K562 (cell line): ENCODE measurements around the gene CCDC78. TPM values are rescaled to one million over a fixed set of nuclear protein-coding genes. Genes with fewer than 3 reads are reported as not detected.
A peak's percentile ranks its signal among the peaks of the same experiment; 100 is the strongest.

Source experiments
- ATAC-seq: fragments of 200-7000 bp; cut with Tn5 transposase; 3 replicates; pipeline ENCODE4 v1.9.1; 2020; ENCODE audit warnings: moderate library complexity
- BruUV-seq: library from RNA; stranded (reverse); fragments of 400-500 nt; replicated peaks from 2 replicates; lab custom pipeline; 2021; lab: Mats Ljungman, UMichigan
- CTCF ChIA-PET: fragments of 300-600 bp; formaldehyde crosslinking; extraction: SDS; loops from one replicate; lab custom pipeline; 2021; ENCODE audit warnings: low intra/inter-chr PET ratio; lab: Yijun Ruan, JAX
- POLR2A ChIA-PET: fragments of 300-600, 350-650 bp; sonication (Branson Sonifier 250); formaldehyde crosslinking; extraction: SDS; loops from one replicate; lab custom pipeline; 2021; ENCODE audit warnings: antibody characterized with exemption, inconsistent platforms; lab: Yijun Ruan, JAX
- DNase-seq, 4 experiments: peaks; one replicate each; pipeline versions ENCODE4 v3.0.0 to v3.0.0-alpha.2; 2011 to 2018; ENCODE audit warnings: low spot score in 3 of 4, mixed read lengths in 3 of 4; ENCODE audit errors: extremely low read depth in 1 of 4
- FAIRE-seq: peaks from 2 replicates; lab custom pipeline; 2011; peaks lifted over from hg19 to GRCh38; lab: Jason Lieb, UNC
- H2AFZ ChIP-seq: 2 replicates; pipeline ENCODE4 v1.6.0; 2011; ENCODE audit warnings: low read depth, low read length, control low read depth, inconsistent platforms
- H3K27ac ChIP-seq: fragments of 200-600 bp; 3 replicates; pipeline ENCODE4 v1.8.0; 2011; ENCODE audit warnings: low read depth, mild to moderate bottlenecking, control low read depth, inconsistent platforms, low read length, moderate library complexity, mixed read lengths; ENCODE audit errors: extremely low read depth
- H3K27me3 ChIP-seq, 2 experiments: fragments of 300-600 bp in 1 of 2; 2 replicates in 1 of 2; 3 replicates in 1 of 2; pipeline versions ENCODE4 v1.6.0 to v1.8.0; 2011; ENCODE audit warnings: inconsistent platforms in 2 of 2, low read length in 2 of 2, mild to moderate bottlenecking in 1 of 2, mixed read lengths in 1 of 2, moderate library complexity in 1 of 2; ENCODE audit not compliant: control insufficient read depth in 2 of 2, insufficient read depth in 2 of 2
- H3K36me3 ChIP-seq: fragments of 300-600 bp; 3 replicates; pipeline ENCODE4 v1.8.0; 2011; ENCODE audit warnings: mild to moderate bottlenecking, low read length, inconsistent platforms; ENCODE audit not compliant: control insufficient read depth, insufficient read depth
- H3K4me1 ChIP-seq, 2 experiments: fragments of 200-600 bp in 1 of 2; replicated peaks in 1 of 2; 2 replicates in 1 of 2; 3 replicates in 1 of 2; pipeline versions ENCODE4 v1.5.1 to v1.8.0; 2011; ENCODE audit warnings: inconsistent platforms in 2 of 2, low read length in 2 of 2, mild to moderate bottlenecking in 1 of 2, mixed read lengths in 1 of 2, moderate library complexity in 1 of 2; ENCODE audit not compliant: control insufficient read depth in 2 of 2, insufficient read depth in 2 of 2
- H3K4me2 ChIP-seq: 2 replicates; pipeline ENCODE4 v1.6.1; 2011; ENCODE audit warnings: low read length, control low read depth, inconsistent platforms, mixed read lengths; ENCODE audit not compliant: insufficient read depth
- H3K4me3 ChIP-seq: fragments of 200-600 bp; sonication (generic), shearing (Covaris generic); 2 replicates; pipeline ENCODE4 v1.5.1; 2016; ENCODE audit warnings: control low read depth, inconsistent platforms
- H3K79me2 ChIP-seq: fragments of 200-600 bp; 3 replicates; pipeline ENCODE4 v1.8.0; 2011; ENCODE audit warnings: low read length, inconsistent platforms; ENCODE audit not compliant: control insufficient read depth, insufficient read depth
- H3K9ac ChIP-seq, 2 experiments: 2 replicates each; pipeline versions ENCODE4 v1.6.0 to v1.6.1; 2011; ENCODE audit warnings: low read depth in 2 of 2, low read length in 2 of 2, control low read depth in 1 of 2, inconsistent platforms in 1 of 2, mild to moderate bottlenecking in 1 of 2, mixed read lengths in 1 of 2; ENCODE audit not compliant: insufficient read depth in 1 of 2
- H3K9me1 ChIP-seq: one replicate; pipeline ENCODE4 v1.6.0; 2011; ENCODE audit warnings: inconsistent platforms, mild to moderate bottlenecking, low read length, moderate library complexity; ENCODE audit not compliant: control insufficient read depth, insufficient read depth
- H3K9me3 ChIP-seq: replicated peaks from 2 replicates; pipeline ENCODE4 v1.5.1; 2011; ENCODE audit warnings: low read depth, low read length, inconsistent platforms; ENCODE audit not compliant: control insufficient read depth, insufficient read depth
- H4K20me1 ChIP-seq: replicated peaks from 2 replicates; pipeline ENCODE4 v1.6.1; 2011; ENCODE audit warnings: low read length, inconsistent platforms, mixed read lengths; ENCODE audit not compliant: control insufficient read depth, insufficient read depth
- FOXK1 ChIP-seq: sonication (generic); formaldehyde crosslinking; IDR thresholded peaks from 2 replicates; pipeline ENCODE4 v1.8.0; 2022; ENCODE audit warnings: missing genetic modification reagents, mild to moderate bottlenecking, borderline replicate concordance
- HMGN3 ChIP-seq: IDR thresholded peaks from 2 replicates; pipeline ENCODE4 v1.6.1; 2011; ENCODE audit warnings: borderline replicate concordance, low read depth, mild to moderate bottlenecking, mixed read lengths, low read length; ENCODE audit not compliant: insufficient read length; ENCODE audit errors: extremely low read depth
- KAT7 ChIP-seq: sonication (generic); formaldehyde crosslinking; IDR thresholded peaks from 2 replicates; pipeline ENCODE4 v1.8.0; 2022; ENCODE audit warnings: missing genetic modification reagents, mild to moderate bottlenecking, borderline replicate concordance
- MYNN ChIP-seq, 2 experiments: sonication (generic); formaldehyde crosslinking in 1 of 2; IDR thresholded peaks; 2 replicates each; pipeline versions ENCODE4 v1.5.0 to v1.6.1; 2016 to 2020; ENCODE audit warnings: antibody characterized with exemption in 1 of 2, missing genetic modification reagents in 1 of 2
- NBN ChIP-seq: fragments of 450-650 bp; IDR thresholded peaks from 2 replicates; pipeline ENCODE4 v1.6.1; 2016; ENCODE audit warnings: low read depth, mild to moderate bottlenecking
- PML ChIP-seq: IDR thresholded peaks from 2 replicates; pipeline ENCODE4 v1.6.1; 2012; ENCODE audit warnings: low read length, inconsistent platforms
- POLR2B ChIP-seq: fragments of 450-650 bp; IDR thresholded peaks from 2 replicates; pipeline ENCODE4 v1.6.1; 2018; ENCODE audit warnings: low read depth; ENCODE audit not compliant: partially characterized antibody
- PRPF4 ChIP-seq: fragments of 200-400 bp; formaldehyde crosslinking; IDR thresholded peaks from one replicate; pipeline ENCODE4 v1.6.1; 2017; ENCODE audit warnings: low read length, low read depth, mild to moderate bottlenecking; ENCODE audit not compliant: insufficient read depth, poor library complexity, severe bottlenecking
- PTBP1 ChIP-seq: fragments of 200-400 bp; formaldehyde crosslinking; IDR thresholded peaks from 2 replicates; pipeline ENCODE4 v1.6.1; 2017; ENCODE audit warnings: low read depth, low read length
- RBM22 ChIP-seq: fragments of 200-400 bp; formaldehyde crosslinking; IDR thresholded peaks from 2 replicates; pipeline ENCODE4 v1.6.1; 2018; ENCODE audit warnings: low read length, low read depth; ENCODE audit not compliant: poor library complexity, severe bottlenecking
- RBM34 ChIP-seq: fragments of 200-400 bp; formaldehyde crosslinking; IDR thresholded peaks from 2 replicates; pipeline ENCODE4 v1.6.1; 2018; ENCODE audit warnings: low read length, borderline replicate concordance; ENCODE audit not compliant: insufficient read depth
- SMARCE1 ChIP-seq: fragments of 450-650 bp; IDR thresholded peaks from 2 replicates; pipeline ENCODE4 v1.7.1; 2016; ENCODE audit warnings: mild to moderate bottlenecking
- SP2 ChIP-seq: IDR thresholded peaks from 2 replicates; pipeline ENCODE4 v1.6.1; 2011; ENCODE audit warnings: mild to moderate bottlenecking, low read depth, low read length, moderate library complexity; ENCODE audit not compliant: poor library complexity, severe bottlenecking; ENCODE audit errors: extremely low read depth
- ZNF184 ChIP-seq: sonication (generic); formaldehyde crosslinking; IDR thresholded peaks from 2 replicates; pipeline ENCODE4 v1.5.0; 2020; ENCODE audit warnings: missing genetic modification reagents
- WGBS: fragments of 100-300 bp; shearing (Covaris generic); methylation state at CpG from one replicate; pipeline ENCODE4 v1.1.6; 2016; ENCODE audit warnings: low coverage, mixed read lengths; ENCODE audit not compliant: insufficient coverage; ENCODE audit errors: missing lambda C conversion rate; 5-methylcytosine and 5-hydroxymethylcytosine counted together
- in situ Hi-C: fragments of 300-500 bp; cut with MboI; formaldehyde crosslinking; loops from 4 replicates; pipeline ENCODE4 v1.15.0; 2018; ENCODE audit warnings: inconsistent platforms, mixed read lengths
- intact Hi-C: fragments of 100-400 bp; cut with micrococcal nuclease; formaldehyde crosslinking; loops from 2 replicates; pipeline ENCODE4 v1.14.2; 2022
- polyA plus RNA-seq, 8 experiments: library from polyadenylated mRNA; depleted of rRNA in 4 of 8; stranded (reverse) in 5 of 8; unstranded in 3 of 8; fragments of >200 nt; fragmentation: Nextera tagmentation in 2 of 8; fragmentation: Illumina TruSeq in 1 of 8; extraction: Ambion mirVana in 2 of 8; extraction: Trizol in 1 of 8; gene quantifications; 2 replicates each; pipeline versions ENCODE4 v1.2.1 to v1.2.3, GENCODE V29; 2011 to 2014; ENCODE audit warnings: inconsistent platforms in 1 of 8, missing spikeins in 1 of 8
- total RNA-seq, 7 experiments: library from RNA; depleted of rRNA in 6 of 7; stranded (reverse); fragments of >200 nt in 6 of 7; fragmentation: Illumina TruSeq in 2 of 7; extraction: Trizol in 2 of 7; gene quantifications; 2 replicates each; pipeline versions ENCODE4 v1.2.1 to v1.2.3, GENCODE V29; 2011 to 2021; ENCODE audit warnings: low replicate concordance in 1 of 7
- TF ChIP-seq, protein P1 (sequence below): sonication (generic); formaldehyde crosslinking; IDR thresholded peaks from 2 replicates; pipeline ENCODE4 v1.8.0; 2023; ENCODE audit warnings: mild to moderate bottlenecking, missing genetic modification reagents
- TF ChIP-seq, protein P2 (sequence below): fragments of 200-800 bp; sonication (Bioruptor generic); IDR thresholded peaks from 2 replicates; pipeline ENCODE4 v1.6.1; 2017; ENCODE audit warnings: missing genetic modification characterization, missing compliant biosample characterization

Gene CCDC78
- total and polyA plus RNA-seq, 9 of the 15 experiments (the other 6 are each of a cell fraction or from before 2014, with no cell fraction given): 0.24 to 17.7 (median 2.9) TPM

DNA sequence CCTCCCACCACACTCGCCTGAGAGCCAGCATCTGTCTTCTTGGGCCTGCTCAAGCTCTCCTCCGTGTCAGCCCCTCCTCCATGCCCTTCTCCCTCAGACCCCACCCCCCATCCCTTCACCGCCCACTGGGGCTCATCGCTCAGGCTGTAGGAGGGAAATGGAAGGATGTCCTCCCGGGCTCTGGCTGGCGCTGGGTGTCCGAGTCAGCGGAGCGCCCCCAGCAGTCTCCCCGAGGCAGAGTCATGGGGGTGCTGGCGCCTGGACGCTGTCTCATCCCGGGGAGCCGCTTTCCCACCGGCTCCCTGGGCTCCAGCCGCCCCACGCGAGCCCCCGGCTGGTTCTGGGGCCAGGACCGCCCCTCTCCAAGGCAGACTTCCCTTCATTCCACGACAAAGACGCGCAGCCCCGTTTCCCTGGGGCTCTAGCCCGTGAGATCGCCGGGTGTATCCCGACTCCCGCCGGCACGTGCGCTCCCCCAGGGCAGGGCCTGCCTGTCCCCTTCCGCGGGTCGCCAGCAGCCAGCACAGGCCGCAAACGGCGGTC, 5.7 kb downstream of the CCDC78 start:
- Histone ChIP-seq H4K20me1 (no peaks in the 10 kb centered on the region; the same call in 1 of the 2 replicates), H3K27ac (peak overlapping the region; percentile 97), H3K79me2 (peaks cover 54% of the 10 kb centered on the region), H3K9me1 (peaks cover 3% of the 10 kb centered on the region), H3K4me2 (peak overlapping the region; percentile 90), H2AFZ (peak overlapping the region; percentile 91), H3K9ac (peak overlapping the region; percentile 96 to 99), H3K4me3 (peak overlapping the region; percentile 100), H3K36me3 (peaks cover 31% of the 10 kb centered on the region; the same call in 2 of the 3 replicates), H3K27me3 (no peaks in the 10 kb centered on the region), H3K9me3 (no peaks in the 10 kb centered on the region), H3K4me1 (peaks cover 17 to 99% of the 10 kb centered on the region in 2 experiments; a peak in 4 of 5 replicates)
- in situ Hi-C loops: no loop called here
- 0% methylated on average over 18 of the region's 38 CpGs for WGBS
- intact Hi-C loops: no loop called here
- POLR2A ChIA-PET: interaction anchor here (0.5 to 2.3 kb wide), 14 partner anchors 8 to 1089 kb away, joined by 3 to 16 read pairs (median 3); no protein-coding TSS in a partner anchor
- DNase-seq (peak; percentile 62 to 91 (median 74)), ATAC-seq (peak; percentile 57), FAIRE-seq (peak; percentile 96)
- CTCF ChIA-PET: no interaction called here
- BruUV-seq: no TSS peak
- TF ChIP-seq RBM22: peak; percentile 28
- no peak for TF ChIP-seq SP2
- 0 out of 2 replicates have a peak, but pooled peaks have one; percentile 38 for TF ChIP-seq NBN
- peak; percentile 20 for TF ChIP-seq HMGN3
- TF ChIP-seq, protein P1, sequence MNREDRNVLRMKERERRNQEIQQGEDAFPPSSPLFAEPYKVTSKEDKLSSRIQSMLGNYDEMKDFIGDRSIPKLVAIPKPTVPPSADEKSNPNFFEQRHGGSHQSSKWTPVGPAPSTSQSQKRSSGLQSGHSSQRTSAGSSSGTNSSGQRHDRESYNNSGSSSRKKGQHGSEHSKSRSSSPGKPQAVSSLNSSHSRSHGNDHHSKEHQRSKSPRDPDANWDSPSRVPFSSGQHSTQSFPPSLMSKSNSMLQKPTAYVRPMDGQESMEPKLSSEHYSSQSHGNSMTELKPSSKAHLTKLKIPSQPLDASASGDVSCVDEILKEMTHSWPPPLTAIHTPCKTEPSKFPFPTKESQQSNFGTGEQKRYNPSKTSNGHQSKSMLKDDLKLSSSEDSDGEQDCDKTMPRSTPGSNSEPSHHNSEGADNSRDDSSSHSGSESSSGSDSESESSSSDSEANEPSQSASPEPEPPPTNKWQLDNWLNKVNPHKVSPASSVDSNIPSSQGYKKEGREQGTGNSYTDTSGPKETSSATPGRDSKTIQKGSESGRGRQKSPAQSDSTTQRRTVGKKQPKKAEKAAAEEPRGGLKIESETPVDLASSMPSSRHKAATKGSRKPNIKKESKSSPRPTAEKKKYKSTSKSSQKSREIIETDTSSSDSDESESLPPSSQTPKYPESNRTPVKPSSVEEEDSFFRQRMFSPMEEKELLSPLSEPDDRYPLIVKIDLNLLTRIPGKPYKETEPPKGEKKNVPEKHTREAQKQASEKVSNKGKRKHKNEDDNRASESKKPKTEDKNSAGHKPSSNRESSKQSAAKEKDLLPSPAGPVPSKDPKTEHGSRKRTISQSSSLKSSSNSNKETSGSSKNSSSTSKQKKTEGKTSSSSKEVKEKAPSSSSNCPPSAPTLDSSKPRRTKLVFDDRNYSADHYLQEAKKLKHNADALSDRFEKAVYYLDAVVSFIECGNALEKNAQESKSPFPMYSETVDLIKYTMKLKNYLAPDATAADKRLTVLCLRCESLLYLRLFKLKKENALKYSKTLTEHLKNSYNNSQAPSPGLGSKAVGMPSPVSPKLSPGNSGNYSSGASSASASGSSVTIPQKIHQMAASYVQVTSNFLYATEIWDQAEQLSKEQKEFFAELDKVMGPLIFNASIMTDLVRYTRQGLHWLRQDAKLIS: no peak; the same call in 1 of the 2 replicates
- peak; percentile 80; the same call in 1 of the 2 replicates for TF ChIP-seq KAT7 (CRISPR knock-in tag)
- 0 out of 2 replicates have a peak, but pooled peaks have one; percentile 39 for TF ChIP-seq PML
- TF ChIP-seq RBM34: no peak
- 0 out of 2 replicates have a peak, but pooled peaks have one; percentile 22 for TF ChIP-seq SMARCE1
- 0 out of 2 replicates have a peak, but pooled peaks have one; percentile 55 for TF ChIP-seq PTBP1
- no peak for TF ChIP-seq ZNF184 (CRISPR knock-in tag)
- no peak for TF ChIP-seq MYNN (IDR thresholded peaks at IDR 0.05)
- no peak for TF ChIP-seq MYNN (CRISPR knock-in tag; IDR thresholded peaks at IDR 0.05)
- TF ChIP-seq POLR2B: peak; percentile 68
- TF ChIP-seq, protein P2, sequence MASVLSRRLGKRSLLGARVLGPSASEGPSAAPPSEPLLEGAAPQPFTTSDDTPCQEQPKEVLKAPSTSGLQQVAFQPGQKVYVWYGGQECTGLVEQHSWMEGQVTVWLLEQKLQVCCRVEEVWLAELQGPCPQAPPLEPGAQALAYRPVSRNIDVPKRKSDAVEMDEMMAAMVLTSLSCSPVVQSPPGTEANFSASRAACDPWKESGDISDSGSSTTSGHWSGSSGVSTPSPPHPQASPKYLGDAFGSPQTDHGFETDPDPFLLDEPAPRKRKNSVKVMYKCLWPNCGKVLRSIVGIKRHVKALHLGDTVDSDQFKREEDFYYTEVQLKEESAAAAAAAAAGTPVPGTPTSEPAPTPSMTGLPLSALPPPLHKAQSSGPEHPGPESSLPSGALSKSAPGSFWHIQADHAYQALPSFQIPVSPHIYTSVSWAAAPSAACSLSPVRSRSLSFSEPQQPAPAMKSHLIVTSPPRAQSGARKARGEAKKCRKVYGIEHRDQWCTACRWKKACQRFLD (CRISPR knock-in tag): peak; percentile 55; the same call in 1 of the 2 replicates
- no peak for TF ChIP-seq FOXK1 (CRISPR knock-in tag)
- TF ChIP-seq PRPF4: peak; percentile 0
